ENCODE results near the gene ESYT2.

GRCh38 chr7:158828133-158829020 is 932 bp downstream of the ESYT2 start:
- TF ChIP-seq, protein P1, sequence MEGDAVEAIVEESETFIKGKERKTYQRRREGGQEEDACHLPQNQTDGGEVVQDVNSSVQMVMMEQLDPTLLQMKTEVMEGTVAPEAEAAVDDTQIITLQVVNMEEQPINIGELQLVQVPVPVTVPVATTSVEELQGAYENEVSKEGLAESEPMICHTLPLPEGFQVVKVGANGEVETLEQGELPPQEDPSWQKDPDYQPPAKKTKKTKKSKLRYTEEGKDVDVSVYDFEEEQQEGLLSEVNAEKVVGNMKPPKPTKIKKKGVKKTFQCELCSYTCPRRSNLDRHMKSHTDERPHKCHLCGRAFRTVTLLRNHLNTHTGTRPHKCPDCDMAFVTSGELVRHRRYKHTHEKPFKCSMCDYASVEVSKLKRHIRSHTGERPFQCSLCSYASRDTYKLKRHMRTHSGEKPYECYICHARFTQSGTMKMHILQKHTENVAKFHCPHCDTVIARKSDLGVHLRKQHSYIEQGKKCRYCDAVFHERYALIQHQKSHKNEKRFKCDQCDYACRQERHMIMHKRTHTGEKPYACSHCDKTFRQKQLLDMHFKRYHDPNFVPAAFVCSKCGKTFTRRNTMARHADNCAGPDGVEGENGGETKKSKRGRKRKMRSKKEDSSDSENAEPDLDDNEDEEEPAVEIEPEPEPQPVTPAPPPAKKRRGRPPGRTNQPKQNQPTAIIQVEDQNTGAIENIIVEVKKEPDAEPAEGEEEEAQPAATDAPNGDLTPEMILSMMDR (conservative IDR thresholded peaks at IDR 0.05): no peak
- no peak for TF ChIP-seq EZH2 (IDR thresholded peaks at IDR 0.05; ENCODE audit: low read depth)
